Activated naive CD8-positive, alpha-beta T cell treated with anti-CD3 and anti-CD28 coated beads, Interleukin-2, amount 50 U/mL, for 24 hours (primary cell): ENCODE results near the gene PRADC1.

Experiments used
- ATAC-seq: fragments of 150-1000 bp; cut with Tn5 transposase; one replicate; pipeline ENCODE4 v1.10.0; 2021
- DNase-seq: peaks from one replicate; pipeline ENCODE4 v3.0.0; 2021
- H3K27ac Mint-ChIP-seq: one replicate; pipeline ENCODE4 v1.8.0; 2021; ENCODE audit warnings: mild to moderate bottlenecking, mixed read lengths
- H3K27me3 Mint-ChIP-seq: one replicate; pipeline ENCODE4 v1.8.0; 2021; ENCODE audit warnings: mixed read lengths
- H3K36me3 Mint-ChIP-seq: one replicate; pipeline ENCODE4 v1.8.0; 2021; ENCODE audit warnings: low read depth, mixed read lengths
- H3K4me1 Mint-ChIP-seq: one replicate; pipeline ENCODE4 v1.8.0; 2021; ENCODE audit warnings: mixed read lengths
- H3K4me3 Mint-ChIP-seq: one replicate; pipeline ENCODE4 v1.8.0; 2021; ENCODE audit warnings: mild to moderate bottlenecking, moderate library complexity, mixed read lengths
- H3K9me3 Mint-ChIP-seq: one replicate; pipeline ENCODE4 v1.8.0; 2021; ENCODE audit warnings: mixed read lengths

PRADC1 gene

DNA sequence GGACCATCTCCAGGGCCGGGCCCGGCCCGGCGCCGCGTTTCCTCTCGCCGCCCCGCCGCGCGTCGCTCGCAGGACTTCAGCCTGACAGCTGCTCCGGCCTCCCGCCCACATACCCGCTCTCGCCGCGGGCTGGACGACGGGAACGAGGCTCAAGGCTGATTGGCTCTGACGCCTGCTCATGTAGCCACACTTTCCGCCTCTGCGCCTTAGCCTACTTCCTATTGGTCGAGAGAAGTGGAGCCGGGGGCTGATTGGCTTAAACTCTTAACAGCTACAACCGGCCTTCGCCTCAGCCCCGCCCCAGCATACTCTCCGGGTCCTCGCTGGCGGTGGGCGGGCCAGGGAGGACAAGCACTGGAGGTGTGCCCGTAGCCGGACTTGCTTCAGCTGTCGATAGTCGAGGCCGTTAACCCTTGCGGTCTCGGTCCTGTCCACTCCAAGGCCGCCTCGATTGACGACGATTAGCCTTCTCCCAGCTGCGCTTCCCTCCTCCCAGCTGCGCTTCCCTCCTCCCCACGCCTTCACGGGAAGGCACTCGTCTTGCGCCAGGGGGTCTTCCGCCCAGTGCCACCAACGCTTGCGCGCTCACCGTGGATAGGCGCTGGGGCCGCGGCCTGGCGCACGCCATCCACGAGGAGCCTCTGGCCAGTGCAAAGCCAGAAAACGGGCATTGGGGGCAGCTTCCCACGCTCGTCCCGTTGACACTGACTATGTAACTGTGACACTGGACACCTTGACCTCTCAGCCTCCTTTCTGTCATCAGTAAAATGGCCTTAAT, at the start of gene PRADC1:
PRADC1 (minus strand) TSS at position 86 of the 778 bp plus-strand sequence; CDS start at position 7, 79 bp downstream.
- DNase-seq (peak; percentile 91), ATAC-seq (peak; percentile 92)
- peaks cover 36% of the 10 kb centered on the region for H3K4me1 Mint-ChIP-seq
- H3K27me3 Mint-ChIP-seq = no peaks in the 10 kb centered on the region
- peak within 1 kb of the TSS; percentile 95 for H3K27ac Mint-ChIP-seq
- H3K9me3 Mint-ChIP-seq = no peaks in the 10 kb centered on the region
- H3K4me3 Mint-ChIP-seq = peak within 1 kb of the TSS; percentile 99
- peaks cover 29% of the 10 kb centered on the region for H3K36me3 Mint-ChIP-seq

DNA sequence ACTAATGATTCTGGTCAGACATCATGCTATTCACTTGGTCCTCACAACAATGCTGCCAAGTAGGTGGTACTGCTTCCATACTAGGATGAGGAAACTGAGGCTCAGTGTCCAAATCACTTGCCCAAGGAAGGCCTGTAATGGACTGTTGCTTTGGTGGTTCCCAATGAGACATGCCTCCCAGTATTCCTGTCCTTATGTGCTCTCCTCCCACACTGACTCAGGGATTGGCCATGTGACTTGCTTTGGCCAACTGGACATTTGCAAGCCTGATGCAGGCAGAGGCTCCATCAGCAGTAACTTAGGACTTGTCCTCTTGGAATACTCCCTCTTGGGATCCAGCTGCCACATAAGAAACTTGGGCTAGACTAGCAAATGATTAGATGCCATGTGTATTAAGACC, 48.2 kb upstream of the PRADC1 start:
- Mint-ChIP-seq H3K4me3 (no peak overlapping the region), H3K4me1 (peaks cover 34% of the 10 kb centered on the region), H3K27me3 (no peaks in the 10 kb centered on the region), H3K9me3 (no peaks in the 10 kb centered on the region), H3K27ac (no peak overlapping the region), H3K36me3 (peaks cover 33% of the 10 kb centered on the region)
- ATAC-seq (no peak), DNase-seq (no peak)

DNA sequence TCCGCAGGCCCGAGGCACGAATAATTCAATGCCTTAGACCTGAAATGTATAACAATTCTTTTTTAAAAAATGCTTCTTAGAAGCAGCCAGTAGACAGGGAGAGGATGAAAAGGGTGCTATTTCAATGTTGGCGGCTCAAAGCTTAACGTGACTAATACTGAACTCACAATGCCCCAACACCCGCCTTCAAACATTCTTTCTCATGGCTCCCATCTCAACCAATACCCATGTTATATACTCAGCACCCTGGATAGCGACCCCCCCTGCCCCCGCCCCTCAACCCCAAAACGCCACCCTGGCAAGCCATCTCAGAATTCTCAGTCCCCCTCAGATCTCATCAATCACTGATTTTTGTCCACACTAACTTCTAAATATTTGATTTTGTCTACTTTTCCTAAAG, 46.8 kb upstream of the PRADC1 start:
- no peaks in the 10 kb centered on the region for H3K9me3 Mint-ChIP-seq
- DNase-seq (no peak), ATAC-seq (no peak)
- H3K4me3 Mint-ChIP-seq = no peak overlapping the region
- no peaks in the 10 kb centered on the region for H3K27me3 Mint-ChIP-seq
- no peak overlapping the region for H3K27ac Mint-ChIP-seq
- H3K4me1 Mint-ChIP-seq = peaks cover 24% of the 10 kb centered on the region
- H3K36me3 Mint-ChIP-seq = peaks cover 38% of the 10 kb centered on the region

DNA sequence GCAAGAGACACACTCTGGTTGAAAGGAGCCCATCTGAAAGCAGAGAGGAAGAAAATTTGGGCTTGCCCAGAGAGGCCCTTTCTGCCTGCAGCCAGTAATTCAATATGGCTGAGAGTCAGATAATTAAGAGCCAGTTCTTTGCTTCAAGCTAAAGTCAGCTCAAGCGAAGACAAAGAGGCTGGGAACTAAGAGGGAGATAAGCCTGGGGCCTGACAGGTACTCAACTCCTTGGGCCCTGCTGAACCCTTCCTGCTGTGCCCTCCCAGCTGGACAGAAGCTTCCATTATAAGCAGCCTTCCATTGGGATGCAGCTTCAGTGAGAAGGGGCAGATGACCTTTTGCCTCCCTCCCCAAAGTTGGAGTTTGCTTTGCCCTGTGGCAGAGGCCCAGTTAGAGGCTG, 39.2 kb upstream of the PRADC1 start:
- Mint-ChIP-seq H3K9me3 (no peaks in the 10 kb centered on the region), H3K27ac (no peak overlapping the region), H3K4me3 (no peak overlapping the region), H3K27me3 (no peaks in the 10 kb centered on the region), H3K4me1 (peaks cover 11% of the 10 kb centered on the region), H3K36me3 (peaks cover 36% of the 10 kb centered on the region)
- ATAC-seq = no peak
- DNase-seq = no peak

GRCh38 chr2:73269686-73270465, 36.8 kb upstream of the PRADC1 start:
- Mint-ChIP-seq H3K9me3 (no peaks in the 10 kb centered on the region), H3K27ac (no peak overlapping the region), H3K27me3 (no peaks in the 10 kb centered on the region), H3K36me3 (peaks cover 34% of the 10 kb centered on the region), H3K4me1 (peaks cover 11% of the 10 kb centered on the region), H3K4me3 (peak overlapping the region; percentile 6)
- ATAC-seq = peak; percentile 16
- DNase-seq = no peak

GRCh38 chr2:73268830-73269685, 36.0 kb upstream of the PRADC1 start:
- Mint-ChIP-seq H3K27ac (no peak overlapping the region), H3K9me3 (no peaks in the 10 kb centered on the region), H3K4me3 (no peak overlapping the region)

DNA sequence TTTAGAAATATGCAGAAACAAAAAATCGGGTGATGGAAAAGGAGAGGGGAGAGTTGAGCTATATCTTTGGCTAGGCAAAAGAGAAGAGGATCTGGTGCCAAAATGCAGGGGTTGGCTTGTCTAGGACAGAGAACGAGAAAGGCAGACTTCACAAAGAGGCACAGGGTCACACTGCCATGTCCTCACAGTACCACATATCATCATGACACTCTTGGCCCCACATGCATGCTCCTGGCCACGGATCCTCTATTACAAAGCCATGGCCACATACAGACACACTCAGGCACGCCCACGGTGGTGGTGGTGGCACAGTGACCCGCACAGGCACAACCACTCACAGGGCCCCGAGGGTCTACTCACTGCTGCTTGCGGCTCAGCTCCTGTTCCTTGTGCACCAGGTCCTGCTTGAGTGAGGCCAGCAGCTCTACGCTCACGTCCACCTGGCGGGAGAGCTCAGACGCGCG, 35.4 kb upstream of the PRADC1 start:
- Mint-ChIP-seq H3K4me1 (peaks cover 11% of the 10 kb centered on the region), H3K36me3 (peaks cover 33% of the 10 kb centered on the region), H3K9me3 (no peaks in the 10 kb centered on the region), H3K27me3 (no peaks in the 10 kb centered on the region), H3K27ac (no peak overlapping the region), H3K4me3 (peak overlapping the region; percentile 1)
- no peak for DNase-seq
- ATAC-seq = no peak

More at GRCh38 chr2:73268830-73269685, 36.0 kb upstream of the PRADC1 start:
- peak; percentile 61 for DNase-seq
- peak; percentile 82 for ATAC-seq
- Mint-ChIP-seq H3K4me1 (peaks cover 11% of the 10 kb centered on the region), H3K36me3 (peaks cover 33% of the 10 kb centered on the region), H3K27me3 (no peaks in the 10 kb centered on the region)

- Mint-ChIP-seq H3K36me3 (peaks cover 32% of the 10 kb centered on the region), H3K4me3 (no peak overlapping the region), H3K9me3 (no peaks in the 10 kb centered on the region), H3K4me1 (peaks cover 11% of the 10 kb centered on the region), H3K27me3 (no peaks in the 10 kb centered on the region), H3K27ac (no peak overlapping the region)
- ATAC-seq (no peak), DNase-seq (no peak)
Measured at GRCh38 chr2:73267008-73267407, 34.0 kb upstream of the PRADC1 start.

GRCh38 chr2:73266061-73266901, 33.2 kb upstream of the PRADC1 start:
- H3K4me1 Mint-ChIP-seq = peaks cover 11% of the 10 kb centered on the region
- ATAC-seq (no peak), DNase-seq (no peak)
- no peak overlapping the region for H3K4me3 Mint-ChIP-seq
- H3K36me3 Mint-ChIP-seq = peaks cover 31% of the 10 kb centered on the region
- H3K9me3 Mint-ChIP-seq = no peaks in the 10 kb centered on the region
- H3K27ac Mint-ChIP-seq = no peak overlapping the region
- H3K27me3 Mint-ChIP-seq = no peaks in the 10 kb centered on the region

- Mint-ChIP-seq H3K27ac (no peak overlapping the region), H3K27me3 (no peaks in the 10 kb centered on the region), H3K4me1 (peaks cover 11% of the 10 kb centered on the region), H3K9me3 (no peaks in the 10 kb centered on the region), H3K4me3 (no peak overlapping the region), H3K36me3 (peaks cover 24% of the 10 kb centered on the region)
- no peak for ATAC-seq
- no peak for DNase-seq
Measured at GRCh38 chr2:73265298-73266060, 32.4 kb upstream of the PRADC1 start.

GRCh38 chr2:73264783-73265182, 31.7 kb upstream of the PRADC1 start:
- Mint-ChIP-seq H3K4me3 (no peak overlapping the region), H3K4me1 (peaks cover 8% of the 10 kb centered on the region), H3K27ac (no peak overlapping the region), H3K36me3 (peaks cover 21% of the 10 kb centered on the region), H3K27me3 (no peaks in the 10 kb centered on the region), H3K9me3 (no peaks in the 10 kb centered on the region)
- ATAC-seq (no peak), DNase-seq (no peak)

DNA sequence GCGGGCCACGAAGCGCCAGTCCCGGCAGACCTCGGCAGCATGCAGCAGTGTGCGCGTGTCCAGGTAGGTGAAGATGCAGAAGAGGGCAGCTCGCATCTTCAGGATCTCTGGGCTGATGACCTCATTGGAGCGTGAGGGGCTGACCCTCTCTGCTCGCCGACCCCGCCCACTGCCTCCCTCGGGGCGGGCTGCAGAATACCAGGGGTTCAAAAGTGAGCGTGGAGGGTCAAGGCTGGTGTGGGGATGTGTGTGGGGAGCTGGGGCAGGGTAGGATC, 31.2 kb upstream of the PRADC1 start:
- Mint-ChIP-seq H3K27me3 (no peaks in the 10 kb centered on the region), H3K4me1 (peaks cover 6% of the 10 kb centered on the region), H3K36me3 (peaks cover 21% of the 10 kb centered on the region), H3K9me3 (no peaks in the 10 kb centered on the region), H3K27ac (no peak overlapping the region), H3K4me3 (no peak overlapping the region)
- DNase-seq = no peak
- no peak for ATAC-seq

DNA sequence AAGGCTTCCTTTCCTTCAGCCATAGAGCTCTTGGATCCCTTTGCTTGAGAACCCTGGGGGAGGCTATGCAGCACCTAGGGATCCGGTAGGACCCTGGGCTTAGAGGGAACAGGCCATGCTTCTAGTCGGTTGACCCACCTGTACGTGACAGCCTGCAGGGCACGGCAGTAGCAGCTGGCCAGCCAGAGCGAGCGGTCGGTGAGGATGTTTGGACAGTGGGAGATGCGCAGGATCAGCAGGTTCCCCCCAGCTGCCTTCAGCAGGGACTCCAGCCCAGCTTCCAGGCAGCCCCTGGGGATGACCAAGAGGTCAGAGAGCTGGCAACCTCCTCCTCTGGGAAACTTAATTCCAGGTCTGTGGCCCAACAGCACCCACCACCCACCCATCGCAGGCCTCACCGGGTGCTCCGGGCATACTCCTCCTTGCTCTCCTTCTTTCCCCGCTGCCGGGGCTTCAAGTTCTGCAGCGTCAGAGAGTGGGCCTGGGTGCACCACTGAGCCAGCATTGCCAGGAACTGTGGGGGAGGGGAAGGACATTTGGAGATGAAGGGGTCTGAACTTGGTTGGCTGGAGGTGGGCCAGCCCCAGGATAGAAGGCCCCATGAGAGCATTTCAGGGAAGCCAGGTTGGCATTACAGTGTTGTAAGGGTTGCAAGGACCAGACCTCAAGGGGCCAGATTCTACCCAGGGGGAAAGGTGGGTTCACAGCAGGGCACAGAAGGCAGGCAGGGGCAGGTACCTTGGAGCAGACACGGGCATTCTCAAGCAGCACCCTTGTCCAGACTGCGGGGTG, 30.7 kb upstream of the PRADC1 start:
- Mint-ChIP-seq H3K9me3 (no peaks in the 10 kb centered on the region), H3K4me3 (no peak overlapping the region), H3K27ac (no peak overlapping the region), H3K36me3 (peaks cover 24% of the 10 kb centered on the region), H3K4me1 (peaks cover 6% of the 10 kb centered on the region), H3K27me3 (no peaks in the 10 kb centered on the region)
- ATAC-seq (no peak), DNase-seq (no peak)
